ELF-1 (cell line): ENCODE data around the gene PRPS2.

ENCODE experiments used
- DNase-seq: peaks from one replicate; pipeline ENCODE4 v3.0.0-alpha.2; 2016; ENCODE audit warnings: low read depth, low spot score

Gene PRPS2

DNA sequence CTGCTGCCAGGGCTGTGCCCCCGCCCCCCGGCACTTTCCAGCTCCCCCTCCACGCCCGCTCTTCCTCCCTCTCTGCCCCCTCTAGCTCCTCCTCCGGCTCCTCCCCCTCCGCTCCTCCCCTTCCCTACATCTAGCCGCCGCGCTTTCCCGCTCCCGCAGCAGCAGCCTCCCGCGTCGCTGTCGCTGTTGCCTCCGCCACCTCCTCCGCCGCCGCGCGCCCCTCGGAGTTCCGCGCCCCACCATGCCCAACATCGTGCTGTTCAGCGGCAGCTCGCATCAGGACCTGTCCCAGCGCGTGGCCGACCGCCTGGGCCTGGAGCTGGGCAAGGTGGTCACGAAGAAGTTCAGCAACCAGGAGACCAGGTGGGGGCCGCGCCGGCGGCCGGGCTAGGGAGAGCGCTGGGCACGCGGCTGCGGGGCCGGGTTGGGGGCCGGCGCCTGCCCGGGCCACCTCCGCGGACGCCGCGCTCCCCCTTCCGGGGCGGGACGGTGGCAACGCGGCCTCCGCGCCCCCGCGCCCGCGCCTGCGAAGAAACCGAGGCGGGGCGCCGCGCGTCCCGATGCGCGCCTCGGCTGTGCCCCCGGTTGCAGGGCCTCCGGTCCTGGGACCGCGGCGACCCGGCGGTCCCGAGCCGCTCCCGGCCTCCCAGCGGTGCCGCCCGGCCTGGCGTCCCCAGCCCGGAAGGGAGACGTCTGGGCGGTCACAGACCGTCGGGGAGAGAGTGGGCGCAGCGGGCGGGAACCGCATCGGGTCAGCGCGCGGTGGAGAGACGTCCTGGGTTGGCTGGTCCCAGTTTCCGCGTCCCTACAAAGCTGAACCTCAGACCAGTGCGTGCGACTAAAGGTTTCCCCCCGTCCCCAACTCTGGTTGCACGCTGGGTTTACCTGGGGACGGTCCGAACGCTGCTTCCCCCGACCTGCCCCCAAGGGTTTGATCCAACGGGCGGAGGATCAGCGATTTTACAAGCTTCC lies at the start of gene PRPS2:
TSS of gene PRPS2 (plus strand) at position 156 of the 972 bp plus-strand sequence. CDS start at position 242, 86 bp downstream.
- peak; percentile 82 for DNase-seq

DNA sequence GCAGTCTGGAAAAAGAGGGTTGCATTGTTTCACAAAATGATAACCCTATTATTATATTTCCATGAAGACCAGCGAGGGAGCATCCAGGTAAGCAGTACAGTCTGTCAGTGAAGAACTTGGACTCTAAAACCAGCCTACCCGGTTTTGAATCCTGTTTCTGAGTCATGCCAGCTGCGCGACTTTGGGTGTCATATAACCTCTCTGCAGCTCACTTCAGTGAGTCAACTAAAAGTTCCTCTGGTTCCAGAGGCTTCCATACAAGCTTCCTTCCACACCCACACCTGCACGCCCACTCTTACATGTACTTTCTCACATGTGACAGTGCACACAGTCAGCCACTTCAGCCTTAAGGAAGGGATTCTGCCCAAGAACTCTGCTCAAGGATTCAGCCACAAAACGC lies 49.8 kb upstream of the PRPS2 start:
- DNase-seq = no peak

GRCh38 chrX:12747433-12747832 lies 43.8 kb upstream of the PRPS2 start:
- no peak for DNase-seq

- DNase-seq = no peak
Observed at GRCh38 chrX:12751887-12752286, 39.3 kb upstream of the PRPS2 start.

DNA sequence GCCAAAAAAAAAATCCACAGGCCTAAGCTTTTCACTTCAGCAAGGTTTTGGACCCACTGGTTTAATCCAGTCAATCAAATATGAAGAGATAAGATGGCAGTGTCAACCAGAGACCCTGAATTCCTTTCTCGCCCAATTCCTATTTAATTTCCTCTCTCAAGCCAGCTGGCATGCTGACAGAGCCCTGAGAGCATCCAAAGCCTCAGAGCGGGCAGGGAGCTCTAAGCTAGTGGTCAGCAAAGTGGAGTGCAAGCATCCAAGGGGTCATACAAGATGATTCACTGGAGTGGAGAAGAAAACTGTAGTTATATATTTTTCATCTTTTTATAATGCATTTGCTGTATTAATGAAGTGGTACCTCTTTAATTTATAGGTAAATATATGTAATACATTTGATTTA lies 37.8 kb upstream of the PRPS2 start:
- no peak for DNase-seq

DNA sequence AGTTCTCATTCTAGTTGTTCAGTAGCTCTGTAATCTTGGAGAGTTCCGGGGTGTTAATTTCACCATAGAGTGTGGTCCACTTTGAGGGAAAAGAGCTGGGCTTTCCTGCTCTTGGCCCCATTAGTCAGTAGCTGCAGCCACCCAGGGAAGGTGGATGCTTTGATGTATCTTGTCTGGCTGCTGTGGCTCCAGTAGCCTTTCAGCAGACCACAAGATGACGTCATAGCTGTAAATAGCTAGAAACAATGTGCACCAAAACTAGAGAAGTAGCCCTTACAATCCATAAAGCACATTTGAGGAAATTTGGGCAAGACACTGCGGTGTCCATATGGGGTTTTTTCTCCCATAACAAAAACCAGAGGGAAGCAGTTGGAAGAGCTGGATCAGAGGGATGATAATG lies 32.9 kb upstream of the PRPS2 start:
- DNase-seq = no peak

DNA sequence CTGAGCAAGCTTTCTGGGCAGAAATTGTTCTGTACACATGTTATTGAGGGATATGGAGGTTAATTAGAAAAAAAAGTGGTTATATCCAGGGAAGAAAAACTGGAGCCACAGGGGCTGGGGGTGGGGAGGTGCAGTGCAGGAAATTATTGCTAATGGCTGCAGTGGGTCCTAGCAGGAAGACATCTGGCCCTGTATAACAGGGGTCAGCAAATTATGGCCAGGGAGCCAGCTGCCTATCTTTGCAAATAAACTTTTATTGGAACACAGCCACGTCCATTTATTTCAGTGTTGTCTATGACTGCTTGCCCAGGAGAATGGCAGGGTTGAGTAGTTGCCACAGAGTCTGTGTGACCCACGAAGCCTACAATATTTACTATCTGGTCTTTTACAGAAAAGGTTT lies 23.4 kb upstream of the PRPS2 start:
- no peak for DNase-seq

DNA sequence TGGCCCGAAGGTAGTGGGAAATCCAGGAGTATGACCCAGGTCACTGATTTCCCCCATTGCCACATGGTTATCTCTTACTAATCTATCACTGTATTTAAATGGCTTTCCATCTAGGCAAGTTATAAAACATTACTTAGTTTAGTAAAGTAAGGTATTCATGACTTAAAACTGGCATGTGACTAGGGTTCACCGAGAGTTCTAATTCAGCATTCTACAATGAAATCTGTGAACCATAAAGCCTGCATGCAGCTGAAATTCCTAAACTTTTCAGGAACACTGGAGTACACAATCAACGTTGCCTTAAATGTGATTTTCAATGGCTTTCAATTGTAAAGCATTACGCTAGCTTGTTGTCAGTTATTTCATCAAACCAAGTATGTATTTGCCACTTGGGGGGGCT lies 22.7 kb upstream of the PRPS2 start:
- no peak for DNase-seq

DNA sequence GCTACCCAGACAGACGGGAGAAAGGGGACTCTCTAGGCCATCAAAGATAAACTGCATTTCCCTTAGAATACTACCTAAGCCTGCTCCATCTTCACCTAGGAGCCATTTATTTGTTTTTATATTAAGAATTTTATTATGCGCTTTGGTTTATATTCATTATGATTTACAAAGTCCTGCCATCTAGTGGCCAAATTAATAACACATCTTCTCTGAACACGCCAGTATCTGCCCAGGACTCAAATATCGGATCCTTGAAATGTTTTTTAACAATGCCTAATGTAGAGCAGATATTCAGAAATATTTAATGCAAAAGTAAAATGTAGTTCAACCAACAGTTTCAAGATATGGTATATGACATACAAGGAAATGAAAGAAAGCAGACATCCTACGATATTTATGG lies 20.8 kb upstream of the PRPS2 start:
- DNase-seq = no peak

DNA sequence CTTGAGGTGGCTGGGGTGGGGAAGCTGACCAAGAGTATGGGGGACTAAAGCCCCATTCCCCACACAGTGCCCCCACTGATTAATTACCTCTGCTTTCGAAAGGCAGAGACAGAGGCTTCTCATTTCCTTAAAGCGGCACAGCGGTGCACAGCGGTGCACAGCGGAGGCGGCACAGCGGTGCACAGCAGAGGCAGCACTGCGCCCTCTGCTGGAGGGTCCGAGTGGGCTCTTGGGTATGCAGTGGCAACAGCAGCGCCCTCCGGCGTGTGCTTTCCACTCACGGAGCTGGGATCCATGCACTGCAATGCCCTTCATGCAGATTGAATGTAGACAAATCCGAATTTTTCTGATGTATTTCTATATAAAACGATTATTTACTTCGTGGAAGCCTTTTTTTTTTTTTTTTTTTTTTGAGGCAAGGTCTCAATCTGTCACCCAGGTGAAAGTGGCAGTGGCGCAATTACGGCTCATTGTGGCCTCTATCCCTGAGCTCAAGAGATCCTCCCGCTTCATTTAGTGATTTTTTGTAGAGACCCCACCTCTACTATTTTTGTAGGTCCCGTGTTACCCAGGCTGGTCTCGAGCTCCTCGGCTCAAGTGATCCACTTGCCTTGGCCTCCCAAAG lies 19.7 kb upstream of the PRPS2 start:
- DNase-seq = peak; percentile 83

DNA sequence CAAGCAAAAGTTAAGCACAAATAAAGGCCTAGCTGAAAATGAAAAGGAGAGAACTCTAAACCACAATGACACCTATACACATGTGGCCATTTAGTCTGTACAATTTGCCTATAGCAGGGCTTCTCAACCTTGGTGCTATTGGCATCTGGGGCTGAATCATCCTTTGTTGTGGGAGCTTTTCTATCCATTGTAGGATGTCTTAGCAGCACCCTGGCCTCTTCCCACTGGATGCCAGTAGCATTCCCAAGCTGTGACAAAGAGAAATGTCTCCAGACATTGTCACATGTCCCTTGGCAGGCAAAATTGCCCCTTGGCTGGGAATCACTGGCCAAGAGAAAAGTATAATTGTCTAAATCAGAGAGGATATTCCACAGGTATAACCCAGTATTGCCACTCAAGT lies 13.5 kb upstream of the PRPS2 start:
- DNase-seq = peak; percentile 12

DNA sequence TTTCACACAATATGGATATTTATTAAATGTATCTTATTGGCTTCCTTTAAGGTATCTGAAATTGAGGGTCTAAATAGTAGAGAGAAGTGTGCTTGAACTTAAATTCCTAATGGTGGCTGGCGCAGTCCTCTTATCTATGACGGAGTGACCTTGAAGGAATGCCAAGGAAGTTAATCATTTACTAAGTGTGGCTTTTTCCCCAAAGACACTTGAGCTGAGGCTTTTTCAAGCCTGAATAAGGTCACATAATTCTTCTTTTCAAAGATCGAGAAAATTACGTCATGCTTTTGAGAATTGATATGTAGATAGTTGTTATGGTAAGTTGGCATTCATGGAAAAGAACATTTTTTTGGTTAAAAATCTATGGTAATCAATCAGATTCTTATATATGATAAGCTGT lies 11.7 kb upstream of the PRPS2 start:
- no peak for DNase-seq

GRCh38 chrX:12788645-12789044 lies 2.6 kb upstream of the PRPS2 start:
- DNase-seq = no peak

DNA sequence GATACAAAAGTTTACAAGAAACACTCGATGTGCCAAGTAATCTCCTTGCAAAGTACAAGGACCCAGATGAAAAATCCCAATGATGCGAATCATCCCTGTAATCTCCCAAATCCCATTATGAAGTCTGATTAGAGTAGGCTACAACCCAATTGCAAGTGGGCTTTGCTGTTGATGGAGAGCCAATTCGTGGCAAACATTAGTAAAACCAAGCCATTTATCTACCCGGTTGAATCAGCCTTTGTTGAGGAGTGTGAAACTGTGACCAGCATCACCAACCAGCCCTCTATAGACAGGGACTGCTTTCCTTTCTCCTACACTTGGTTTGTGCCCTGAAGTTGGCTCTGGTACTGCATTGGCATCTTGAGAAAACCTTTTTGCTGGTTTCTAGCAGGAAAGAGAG lies 1.2 kb upstream of the PRPS2 start:
- no peak for DNase-seq

- no peak for DNase-seq
Observed at GRCh38 chrX:12790885-12791256, 341 bp upstream of the PRPS2 start.

GRCh38 chrX:12792711-12793110 lies 1.5 kb downstream of the PRPS2 start:
- no peak for DNase-seq

DNA sequence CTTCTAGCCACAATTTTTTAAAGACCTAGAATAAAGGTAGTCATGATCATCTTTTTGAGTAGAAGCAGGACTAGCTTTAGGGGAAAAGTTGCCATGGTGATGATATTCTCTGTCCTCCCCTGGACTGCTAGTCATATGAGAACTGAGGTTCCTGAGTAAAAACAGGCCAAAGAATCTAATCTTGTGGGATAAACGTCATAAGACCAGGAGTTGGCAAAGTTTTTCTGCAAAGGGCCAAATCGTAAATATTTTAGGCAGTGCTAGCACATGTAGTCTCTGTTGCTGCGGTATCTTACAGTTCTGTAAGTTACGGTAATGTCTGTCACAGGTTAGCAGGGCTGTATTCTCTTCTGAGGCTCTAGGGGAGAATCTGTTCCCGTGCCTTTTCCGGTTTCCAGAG lies 3.4 kb downstream of the PRPS2 start:
- DNase-seq = no peak

GRCh38 chrX:12798601-12799000 lies 7.4 kb downstream of the PRPS2 start:
- DNase-seq = no peak

GRCh38 chrX:12799118-12799517 lies 7.9 kb downstream of the PRPS2 start:
- DNase-seq = no peak

DNA sequence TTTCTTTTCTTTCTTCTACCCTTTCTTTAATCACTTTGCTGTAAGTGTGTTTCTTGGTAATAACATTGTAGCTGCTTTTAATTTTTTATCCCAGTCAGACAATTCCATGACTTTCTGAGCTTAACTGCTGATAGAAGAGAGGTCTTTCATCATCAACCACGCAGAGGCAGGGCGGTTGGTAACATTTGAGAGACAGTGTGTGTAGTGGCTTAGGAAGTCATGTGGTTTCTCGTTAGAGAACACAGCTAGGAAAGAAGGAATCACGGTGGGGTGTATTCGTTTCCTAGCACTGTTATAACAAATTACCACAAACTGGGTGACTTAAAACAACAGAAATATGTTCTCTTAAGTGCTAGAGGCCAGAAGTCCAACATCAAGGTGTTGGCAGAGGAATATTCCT lies 11.5 kb downstream of the PRPS2 start:
- no peak for DNase-seq

GRCh38 chrX:12804655-12805054 lies 13.4 kb downstream of the PRPS2 start:
- DNase-seq = no peak

- DNase-seq = no peak
Observed at GRCh38 chrX:12805333-12805732, 14.1 kb downstream of the PRPS2 start.

DNA sequence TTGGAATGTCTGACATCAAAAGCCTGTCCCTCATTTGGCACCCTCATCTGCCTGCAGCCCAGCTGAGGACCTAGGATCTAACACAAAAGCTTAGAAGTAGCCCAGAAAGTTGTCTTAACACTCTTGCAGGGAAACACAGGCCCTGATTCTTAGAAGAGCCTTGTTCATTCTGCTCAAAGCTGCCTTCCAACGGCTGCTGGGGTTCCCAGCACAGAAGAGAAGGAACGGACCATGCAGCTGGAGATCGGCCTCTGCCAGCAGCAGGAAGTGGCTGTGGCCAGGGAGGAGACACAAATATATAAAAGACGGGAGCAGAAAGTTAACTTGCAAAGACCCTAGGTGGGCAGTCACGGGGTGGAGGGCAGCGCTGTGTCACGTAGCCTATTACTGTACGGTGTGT lies 20.4 kb downstream of the PRPS2 start:
- no peak for DNase-seq
